HepG2 (cell line): ENCODE results near the gene ADGRL2. TPM values are rescaled to one million over a fixed set of nuclear protein-coding genes. Genes with fewer than 3 reads are reported as not detected.

Experiments used
- ATAC-seq: fragments of 200-7000 bp; cut with Tn5 transposase; 3 replicates; pipeline ENCODE4 v1.9.1; 2020; ENCODE audit warnings: mild to moderate bottlenecking, moderate library complexity
- BruUV-seq: library from RNA; stranded (reverse); fragments of 400-500 nt; replicated peaks from 2 replicates; lab custom pipeline; 2021; lab: Mats Ljungman, UMichigan
- CTCF ChIA-PET: fragments of 300-600 bp; formaldehyde crosslinking; extraction: SDS; loops from one replicate; lab custom pipeline; 2021; ENCODE audit warnings: low total read pairs, inconsistent platforms, low intra/inter-chr PET ratio; lab: Yijun Ruan, JAX
- POLR2A ChIA-PET: fragments of 350-600 bp; sonication (Branson Sonifier 250); formaldehyde crosslinking; loops from one replicate; lab custom pipeline; 2020; ENCODE audit warnings: antibody characterized with exemption, inconsistent platforms; lab: Yijun Ruan, JAX
- DNase-seq: peaks from one replicate; pipeline ENCODE4 v3.0.0-alpha.2; 2015; ENCODE audit warnings: low spot score
- FAIRE-seq: peaks from 3 replicates; lab custom pipeline; 2011; peaks lifted over from hg19 to GRCh38; lab: Jason Lieb, UNC
- H2AFZ ChIP-seq: one replicate; pipeline ENCODE4 v1.6.1; 2011; ENCODE audit warnings: low read length, inconsistent platforms
- H3K27ac ChIP-seq: fragments of 300-600 bp; 3 replicates; pipeline ENCODE4 v1.8.0; 2011; ENCODE audit warnings: mixed run types, mild to moderate bottlenecking, mixed read lengths, low read length, inconsistent platforms; ENCODE audit not compliant: insufficient read depth; ENCODE audit errors: extremely low read length
- H3K27me3 ChIP-seq, 2 experiments: fragments of 200-600 bp in 1 of 2; 2 replicates in 1 of 2; 3 replicates in 1 of 2; pipeline versions ENCODE4 v1.6.0 to v1.8.0; 2011; ENCODE audit warnings: low read length in 2 of 2, mild to moderate bottlenecking in 2 of 2, moderate library complexity in 2 of 2, inconsistent platforms in 1 of 2; ENCODE audit not compliant: insufficient read depth in 2 of 2, control insufficient read depth in 1 of 2
- H3K36me3 ChIP-seq, 2 experiments: fragments of 200-600 bp in 1 of 2; replicated peaks in 1 of 2; 2 replicates in 1 of 2; 3 replicates in 1 of 2; pipeline versions ENCODE4 v1.5.1 to v1.8.0; 2011; ENCODE audit warnings: low read length in 2 of 2, inconsistent platforms in 1 of 2; ENCODE audit not compliant: insufficient read depth in 2 of 2, control insufficient read depth in 1 of 2
- H3K4me1 ChIP-seq: 2 replicates; pipeline ENCODE4 v1.5.1; 2012; ENCODE audit warnings: low read length, inconsistent platforms; ENCODE audit not compliant: insufficient read depth
- H3K4me2 ChIP-seq: 2 replicates; pipeline ENCODE4 v1.6.0; 2011; ENCODE audit warnings: low read depth, low read length, inconsistent platforms
- H3K4me3 ChIP-seq, 3 experiments: fragments of 200-600 bp in 1 of 3; sonication (generic), shearing (Covaris generic) in 1 of 3; replicated peaks in 1 of 3; 2 replicates each; pipeline ENCODE4 v1.5.1; 2011 to 2016; ENCODE audit warnings: low read length in 3 of 3, inconsistent platforms in 2 of 3, low read depth in 2 of 3, mild to moderate bottlenecking in 2 of 3, control low read depth in 1 of 3, mixed read lengths in 1 of 3; ENCODE audit not compliant: insufficient read depth in 1 of 3
- H3K79me2 ChIP-seq: one replicate; pipeline ENCODE4 v1.6.1; 2011; ENCODE audit warnings: low read length, inconsistent platforms; ENCODE audit not compliant: insufficient read depth
- H3K9ac ChIP-seq: 2 replicates; pipeline ENCODE4 v1.6.0; 2011; ENCODE audit warnings: mild to moderate bottlenecking, low read depth, low read length, inconsistent platforms; ENCODE audit not compliant: insufficient read depth
- H3K9me3 ChIP-seq: 2 replicates; pipeline ENCODE4 v1.5.1; 2012; ENCODE audit warnings: mild to moderate bottlenecking, low read length
- H4K20me1 ChIP-seq: 2 replicates; pipeline ENCODE4 v1.6.0; 2011; ENCODE audit warnings: inconsistent platforms, mild to moderate bottlenecking, low read length, moderate library complexity; ENCODE audit not compliant: insufficient read depth
- BRD4 ChIP-seq: sonication (generic); formaldehyde crosslinking; IDR thresholded peaks from 2 replicates; pipeline ENCODE4 v1.4.0; 2020; ENCODE audit warnings: missing genetic modification reagents
- CENPX ChIP-seq: sonication (generic); formaldehyde crosslinking; IDR thresholded peaks from 2 replicates; pipeline ENCODE4 v1.9.0; 2021; ENCODE audit warnings: mild to moderate bottlenecking, missing genetic modification reagents, moderate library complexity
- ELF4 ChIP-seq: sonication (generic); formaldehyde crosslinking; IDR thresholded peaks from 2 replicates; pipeline ENCODE4 v1.5.0; 2020; ENCODE audit warnings: missing genetic modification reagents, mild to moderate bottlenecking, moderate library complexity, borderline replicate concordance
- FOXP4 ChIP-seq: sonication (generic); formaldehyde crosslinking; IDR thresholded peaks from 2 replicates; pipeline ENCODE4 v1.4.0; 2020; ENCODE audit warnings: missing genetic modification reagents
- HNRNPLL ChIP-seq: fragments of 200-400 bp; formaldehyde crosslinking; IDR thresholded peaks from 2 replicates; pipeline ENCODE4 v1.6.1; 2017; ENCODE audit warnings: mild to moderate bottlenecking, low read depth, low read length; ENCODE audit not compliant: poor library complexity, severe bottlenecking
- KDM1A ChIP-seq: IDR thresholded peaks from 2 replicates; pipeline ENCODE4 v1.6.1; 2016; ENCODE audit warnings: missing compliant biosample characterization
- KDM2A ChIP-seq: sonication (generic); formaldehyde crosslinking; IDR thresholded peaks from 2 replicates; pipeline ENCODE4 v1.4.0; 2020; ENCODE audit warnings: low read depth, missing genetic modification reagents, borderline replicate concordance
- MAX ChIP-seq: IDR thresholded peaks from 2 replicates; pipeline ENCODE4 v1.6.1; 2012; ENCODE audit warnings: inconsistent platforms
- MXD1 ChIP-seq: sonication (generic); formaldehyde crosslinking; IDR thresholded peaks from 2 replicates; pipeline ENCODE4 v1.4.0; 2020; ENCODE audit warnings: mild to moderate bottlenecking, missing genetic modification reagents
- SKIL ChIP-seq: sonication (generic); formaldehyde crosslinking; IDR thresholded peaks from 2 replicates; pipeline ENCODE4 v1.8.0; 2022; ENCODE audit warnings: missing genetic modification reagents, mild to moderate bottlenecking, moderate library complexity, borderline replicate concordance
- TOE1 ChIP-seq: sonication (generic); formaldehyde crosslinking; IDR thresholded peaks from 2 replicates; pipeline ENCODE4 v1.4.0; 2020; ENCODE audit warnings: mild to moderate bottlenecking, missing genetic modification reagents
- ZFP41 ChIP-seq: sonication (generic); formaldehyde crosslinking; IDR thresholded peaks from 2 replicates; pipeline ENCODE4 v1.4.0; 2020; ENCODE audit warnings: mild to moderate bottlenecking, missing genetic modification reagents, borderline replicate concordance
- ZFY ChIP-seq: sonication (generic); formaldehyde crosslinking; IDR thresholded peaks from 2 replicates; pipeline ENCODE4 v1.4.0; 2020; ENCODE audit warnings: missing genetic modification reagents
- ZNF331 ChIP-seq: sonication (generic); formaldehyde crosslinking; IDR thresholded peaks from 2 replicates; pipeline ENCODE4 v1.4.0; 2020; ENCODE audit warnings: missing genetic modification reagents
- ZNF800 ChIP-seq: sonication (generic); formaldehyde crosslinking; IDR thresholded peaks from 2 replicates; pipeline ENCODE4 v1.4.0; 2020; ENCODE audit warnings: missing genetic modification reagents
- ZNF841 ChIP-seq: sonication (generic); formaldehyde crosslinking; IDR thresholded peaks from 2 replicates; pipeline ENCODE4 v1.8.1; 2023; ENCODE audit warnings: missing genetic modification reagents, borderline replicate concordance
- WGBS: methylation state at CpG from one replicate; pipeline ENCODE4 v1.1.6; 2017; ENCODE audit warnings: low lambda C conversion rate; 5-methylcytosine and 5-hydroxymethylcytosine counted together
- in situ Hi-C: cut with HindIII; loops from 2 replicates; pipeline ENCODE4 v1.10.0; 2017; ENCODE audit warnings: low pct_unique_long_range_greater_than_20kb; ENCODE audit not compliant: extremely low pct_ligation_motif_present
- intact Hi-C: fragments of 100-400 bp; cut with micrococcal nuclease; formaldehyde crosslinking; loops from one replicate; pipeline ENCODE4 v1.10.0; 2022; ENCODE audit not compliant: unreplicated experiment
- polyA plus RNA-seq, 8 experiments: library from polyadenylated mRNA; depleted of rRNA in 3 of 8; stranded (reverse) in 7 of 8; unstranded in 1 of 8; fragments of >200 nt; fragmentation: Illumina TruSeq in 4 of 8; extraction: Trizol in 4 of 8; gene quantifications; 2 replicates each; pipeline versions ENCODE4 v1.2.1 to v1.2.3, GENCODE V29; 2011 to 2016; ENCODE audit warnings: low read depth in 4 of 8, missing spikeins in 1 of 8, mixed read lengths in 1 of 8; ENCODE audit not compliant: insufficient read depth in 1 of 8
- total RNA-seq, 5 experiments: library from RNA; depleted of rRNA; stranded (reverse); fragments of >200 nt; fragmentation: Illumina TruSeq; extraction: Trizol; gene quantifications; 2 replicates each; pipeline ENCODE4 v1.2.3, GENCODE V29; 2016; ENCODE audit warnings: low read depth in 1 of 5

Gene ADGRL2
- total and polyA plus RNA-seq, 2 of the 13 experiments (the other 11 are each of a cell fraction or from before 2014, with no cell fraction given), result 15.3 to 31.6 TPM

- TF ChIP-seq SKIL (CRISPR knock-in tag) (no peak), ZNF331 (CRISPR knock-in tag) (no peak), ZFP41 (CRISPR knock-in tag) (no peak), ZNF841 (CRISPR knock-in tag) (no peak), FOXP4 (no peak), KDM1A (CRISPR knock-in tag) (no peak), TOE1 (no peak)
Observed at GRCh38 chr1:81797701-81798100, 3.0 kb upstream of the ADGRL2 start (continued).

- TSS peak; percentile 66 for BruUV-seq
- no peaks in the 10 kb centered on the region for H3K36me3 ChIP-seq
- peaks cover 27% of the 10 kb centered on the region; the same call in 1 of the 2 replicates for H3K4me1 ChIP-seq
- peak overlapping the region; percentile 84 for H3K27ac ChIP-seq
- under 1% methylated on average over 41 of the region's 44 CpGs for WGBS
- POLR2A ChIA-PET, result no interaction called here
- ATAC-seq (peak; percentile 13), DNase-seq (peak; percentile 48), FAIRE-seq (peak; percentile 26)
- H2AFZ ChIP-seq, result no peak overlapping the region
- in situ Hi-C loops, result no loop called here
- intact Hi-C loops, result no loop called here
- H4K20me1 ChIP-seq, result no peaks in the 10 kb centered on the region
- peak overlapping the region; percentile 54 for H3K4me2 ChIP-seq
- CTCF ChIA-PET, result no interaction called here
- peak overlapping the region; percentile 48 for H3K9ac ChIP-seq
- H3K9me3 ChIP-seq, result no peaks in the 10 kb centered on the region
- peaks cover 2 to 17% of the 10 kb centered on the region in 2 experiments; a peak in 4 of 5 replicates for H3K27me3 ChIP-seq
- peaks cover 22% of the 10 kb centered on the region for H3K79me2 ChIP-seq
- H3K4me3 ChIP-seq, result peak overlapping the region; percentile 62 to 77 (median 76)
- TF ChIP-seq HNRNPLL (peak; percentile 62), ZFY (CRISPR knock-in tag) (0 out of 2 replicates have a peak, but pooled peaks have one; percentile 8), MXD1 (no peak), KDM2A (CRISPR knock-in tag) (0 out of 2 replicates have a peak, but pooled peaks have one; percentile 38), MAX (no peak), BRD4 (no peak), ZNF800 (CRISPR knock-in tag) (peak; percentile 51; the same call in 1 of the 2 replicates), ELF4 (CRISPR knock-in tag) (no peak), CENPX (CRISPR knock-in tag) (no peak)
Observed at GRCh38 chr1:81799939-81800694, 617 bp upstream of the ADGRL2 start.
